EH (cell line): Measurements from ENCODE around the gene RAB26.
"Not testable (repeated sequence)": the region's sequence is repeated elsewhere in the genome, so short reads cannot be mapped to it uniquely, and the experiment has no call there.

Source experiments
- DNase-seq: peaks from one replicate; pipeline ENCODE4 v3.0.0-alpha.2; 2015; ENCODE audit warnings: low read depth

The RAB26 gene

DNA sequence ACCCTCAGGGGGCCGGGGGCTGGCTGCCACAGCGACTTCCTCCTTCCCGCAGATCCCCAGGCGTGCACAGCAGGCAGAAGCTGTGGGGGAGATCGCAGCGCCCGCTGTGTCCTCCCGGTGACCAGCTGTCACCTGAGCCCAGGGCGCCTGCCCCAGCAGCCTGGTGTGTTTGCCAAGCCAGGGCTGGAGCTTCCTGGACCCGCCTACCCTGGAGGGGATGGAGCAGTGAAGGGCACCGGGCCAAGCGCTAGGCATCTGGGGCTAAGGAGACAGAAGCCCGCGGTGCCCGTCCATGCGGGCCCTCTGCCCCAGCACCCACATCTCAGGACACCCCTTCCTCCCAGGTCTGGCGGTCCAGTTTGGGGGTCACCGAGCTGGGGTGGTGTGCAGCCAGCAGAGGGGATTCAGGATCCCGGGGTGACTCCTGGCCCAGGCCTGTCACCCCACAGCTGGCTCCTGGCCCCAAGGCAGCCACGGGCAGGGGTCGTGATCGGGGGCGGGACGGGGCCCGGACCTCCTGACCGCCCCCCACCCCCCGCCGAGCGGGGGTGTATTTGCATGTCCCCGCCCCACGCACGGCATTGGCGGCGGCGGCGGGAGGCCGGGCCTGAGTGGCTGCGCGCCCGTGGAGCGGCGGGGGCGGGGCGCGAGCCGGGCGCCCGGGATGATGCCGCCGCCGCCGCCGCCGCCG lies at the start of gene RAB26:
Gene RAB26 (plus strand): TSS at position 645 of the 691 bp plus-strand sequence. CDS start 159 bp downstream, outside the sequence.
- DNase-seq = peak; percentile 69

DNA sequence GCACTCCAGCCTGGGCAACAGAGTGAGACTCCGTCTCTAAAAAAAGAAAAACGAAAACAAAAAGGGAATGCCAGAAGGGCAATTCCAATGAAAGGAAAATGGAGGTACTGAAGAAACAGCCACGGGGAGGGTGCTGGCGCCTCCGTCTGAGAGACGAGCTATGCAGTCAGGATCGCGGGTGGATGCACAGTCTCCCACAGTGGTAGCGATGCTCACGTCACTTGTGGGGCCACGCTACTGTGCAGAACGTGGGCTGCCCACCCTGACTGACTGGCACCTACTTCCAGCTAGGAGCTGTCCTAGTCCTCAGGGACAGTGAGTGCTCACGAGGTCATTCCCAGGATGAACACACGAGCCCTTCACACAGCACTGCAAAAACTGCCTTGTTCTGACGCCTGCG lies 46.8 kb upstream of the RAB26 start:
- DNase-seq = not testable (repeated sequence)

DNA sequence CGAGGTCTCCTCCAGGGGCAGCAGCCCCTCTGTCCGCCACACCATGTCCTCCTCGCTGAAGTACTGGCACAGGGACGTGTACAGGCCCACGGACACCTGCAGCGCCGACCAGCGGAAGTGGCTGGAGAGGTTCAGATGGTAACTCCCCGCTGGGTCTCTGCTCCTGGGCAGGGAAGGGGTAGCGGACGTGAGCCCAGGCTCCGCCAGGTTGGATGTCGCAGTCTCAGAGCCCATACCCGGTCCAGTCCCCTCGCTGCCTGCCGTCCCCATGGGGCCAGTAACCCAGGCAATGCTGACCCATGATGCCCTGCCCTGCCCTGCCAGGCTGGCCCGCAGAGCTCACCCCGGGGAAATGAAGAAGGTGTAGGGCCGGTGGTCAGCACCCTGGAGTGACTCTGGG lies 46.0 kb upstream of the RAB26 start:
- DNase-seq = no peak

- not testable (repeated sequence) for DNase-seq
Observed at GRCh38 chr16:2104464-2104863, 44.0 kb upstream of the RAB26 start.

DNA sequence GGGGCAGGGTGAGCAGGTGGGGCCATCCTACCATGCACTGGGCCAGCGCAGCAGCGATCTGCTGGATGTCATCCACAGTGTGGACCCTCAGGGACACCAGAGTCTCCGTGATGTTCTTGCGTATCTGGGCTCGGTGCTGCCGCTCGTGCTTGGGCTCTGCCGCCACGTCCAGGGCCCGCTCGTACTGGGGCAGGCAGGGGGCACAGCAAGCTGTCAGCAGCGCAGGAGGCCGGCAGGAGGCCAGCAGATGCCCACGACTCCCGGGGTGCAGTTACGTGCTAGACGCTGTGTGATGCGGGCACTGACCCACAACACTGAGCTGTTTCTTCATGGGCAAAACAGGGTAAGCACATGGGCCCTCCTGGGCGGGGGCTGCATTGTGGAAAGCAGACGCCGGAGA lies 43.1 kb upstream of the RAB26 start:
- not testable (repeated sequence) for DNase-seq

GRCh38 chr16:2105769-2106168 lies 42.7 kb upstream of the RAB26 start:
- not testable (repeated sequence) for DNase-seq

DNA sequence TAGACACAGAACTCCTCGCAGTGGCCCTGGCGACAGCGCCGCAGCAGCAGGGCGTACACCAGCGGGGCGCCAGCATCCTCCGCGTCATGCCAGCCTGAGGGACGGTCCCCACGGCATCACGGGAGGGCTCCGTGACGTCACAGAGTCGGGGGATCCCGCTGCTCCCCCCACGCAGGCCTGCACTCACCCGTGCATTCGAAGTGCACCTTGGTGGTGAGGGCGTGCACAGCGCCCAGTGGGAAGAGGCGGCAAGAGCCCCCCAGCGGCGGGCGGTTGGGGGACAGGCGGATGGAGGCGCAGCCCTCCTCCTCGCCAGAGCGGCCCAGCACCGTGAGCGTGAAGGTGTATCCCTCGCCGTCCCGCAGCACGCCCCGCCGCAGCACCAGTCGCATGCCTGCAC lies 42.2 kb upstream of the RAB26 start:
- not testable (repeated sequence) for DNase-seq

DNA sequence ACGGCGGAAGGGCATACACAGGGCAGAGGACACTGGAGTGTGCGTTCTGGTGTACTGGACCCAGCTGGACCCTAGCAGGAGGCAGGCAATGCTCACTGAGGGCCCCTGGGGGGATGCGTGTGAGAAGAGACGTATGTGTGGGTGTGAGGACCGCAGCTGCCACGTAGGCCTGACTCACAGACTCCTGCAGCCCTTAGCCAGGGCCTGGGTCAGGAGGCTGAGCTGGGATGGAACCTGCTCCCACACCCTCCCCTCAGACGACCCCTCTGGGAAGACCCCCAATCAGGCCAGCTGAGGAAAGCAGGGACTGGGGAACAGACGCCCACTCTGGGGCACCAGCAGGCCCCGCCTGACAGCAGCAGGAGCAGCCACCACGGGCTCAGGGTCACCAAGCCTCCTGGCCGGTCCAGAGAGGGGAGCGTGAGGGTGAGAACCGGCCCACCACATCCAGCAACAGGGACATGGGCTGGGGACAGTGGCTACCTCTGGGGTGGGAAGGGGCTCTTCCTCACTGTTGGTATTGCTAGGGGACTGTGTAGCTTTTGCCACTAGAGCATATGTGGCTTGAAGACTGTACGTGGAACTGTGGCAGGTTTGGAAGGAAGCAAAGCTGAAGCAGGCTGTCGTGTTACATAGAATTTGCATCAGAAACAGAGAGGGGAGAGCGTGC lies 41.2 kb upstream of the RAB26 start:
- peak; percentile 71 for DNase-seq

DNA sequence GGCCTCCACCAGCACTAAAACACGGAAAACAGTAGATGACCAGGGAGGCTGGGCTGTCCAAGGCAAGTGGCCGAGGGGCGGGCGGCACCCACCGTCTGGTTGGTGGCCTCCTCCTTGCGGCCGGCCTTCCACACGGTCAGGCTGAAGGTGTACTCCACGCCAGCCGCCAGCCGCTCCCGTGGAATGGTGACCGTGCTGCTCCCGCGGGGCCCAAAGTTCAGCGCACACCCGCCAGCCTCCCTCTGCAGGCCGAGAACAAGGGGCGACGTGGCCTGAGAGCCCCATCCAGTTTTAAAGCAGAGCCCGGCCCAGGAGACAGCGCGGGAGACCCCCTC lies 40.7 kb upstream of the RAB26 start:
- DNase-seq = not testable (repeated sequence)

DNA sequence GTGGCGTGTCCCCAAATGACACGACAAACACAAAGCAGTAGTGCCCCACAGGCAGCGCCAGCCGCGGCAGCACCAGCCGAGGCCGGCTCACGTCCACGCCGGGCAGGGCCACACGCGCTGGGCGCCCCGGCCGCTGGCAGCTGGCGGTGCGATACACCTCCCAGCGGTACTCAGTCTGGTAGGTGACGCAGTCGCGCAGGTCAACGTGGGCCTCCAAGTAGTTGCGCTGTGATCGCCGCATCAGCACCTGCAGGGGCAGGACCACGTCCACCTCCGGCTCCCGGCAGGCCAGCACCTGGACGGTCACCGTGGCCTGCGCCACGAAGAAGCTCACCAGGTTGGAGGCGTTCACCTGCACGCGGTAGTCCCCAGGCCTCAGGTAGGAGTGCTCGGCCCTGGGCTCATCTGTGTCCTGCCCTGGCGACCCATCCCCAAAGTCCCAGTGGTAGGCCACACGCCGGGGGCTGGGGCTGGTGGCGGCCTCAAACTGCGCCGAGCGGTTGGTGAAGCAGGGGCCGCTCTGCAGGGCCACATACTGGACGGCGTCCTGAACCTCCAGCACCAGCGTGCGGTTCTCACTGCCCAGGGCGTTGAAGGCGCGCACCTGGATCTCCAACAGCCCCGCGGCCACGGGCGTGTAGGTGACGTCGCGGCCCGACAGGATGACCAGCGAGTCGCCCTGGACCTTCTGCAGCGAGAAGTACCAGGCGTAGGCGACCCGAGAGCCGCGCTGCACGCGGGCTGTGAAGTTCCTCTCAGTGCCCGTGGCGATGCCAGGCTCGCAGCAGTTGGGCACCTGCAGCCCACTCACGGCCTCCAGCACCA lies 39.8 kb upstream of the RAB26 start:
- not testable (repeated sequence) for DNase-seq

GRCh38 chr16:2109271-2109580 lies 39.2 kb upstream of the RAB26 start:
- not testable (repeated sequence) for DNase-seq

- DNase-seq = not testable (repeated sequence)
Observed at GRCh38 chr16:2109872-2110271, 38.6 kb upstream of the RAB26 start.

DNA sequence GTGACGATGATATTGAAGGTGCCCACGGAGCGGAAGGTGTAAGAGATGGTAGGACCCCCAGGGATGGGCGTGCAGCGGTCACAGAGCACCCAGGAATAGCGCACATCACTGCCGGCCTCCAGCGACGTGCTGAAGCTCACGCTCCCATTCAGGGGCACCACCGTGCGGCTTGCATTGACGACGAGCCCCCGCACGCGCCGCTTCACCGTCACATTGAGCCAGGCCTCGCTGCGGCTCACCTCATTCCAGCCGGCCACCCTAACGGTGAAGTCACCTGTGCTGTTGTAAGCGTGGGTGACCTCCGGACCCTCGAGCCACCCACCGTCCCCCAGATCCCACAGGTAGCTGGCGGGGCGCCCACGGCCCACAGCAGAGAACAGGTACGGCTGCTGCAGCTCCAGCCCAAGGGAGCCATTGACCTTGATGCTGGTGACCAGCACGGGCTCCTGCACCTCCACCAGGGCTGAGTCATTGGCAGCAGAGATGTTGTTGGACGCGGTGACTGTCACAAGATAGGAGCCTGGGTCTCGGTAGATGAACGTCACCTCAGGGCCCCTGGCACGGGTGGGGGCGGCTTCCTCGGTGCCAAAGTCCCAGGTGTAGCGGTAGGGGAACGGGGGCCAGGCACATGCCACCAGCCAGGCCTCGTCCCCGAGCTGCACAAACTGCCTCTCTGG lies 38.0 kb upstream of the RAB26 start:
- DNase-seq = not testable (repeated sequence)

GRCh38 chr16:2111009-2111353 lies 37.4 kb upstream of the RAB26 start:
- DNase-seq = not testable (repeated sequence)

GRCh38 chr16:2111412-2112335 lies 36.8 kb upstream of the RAB26 start:
- DNase-seq = not testable (repeated sequence)

DNA sequence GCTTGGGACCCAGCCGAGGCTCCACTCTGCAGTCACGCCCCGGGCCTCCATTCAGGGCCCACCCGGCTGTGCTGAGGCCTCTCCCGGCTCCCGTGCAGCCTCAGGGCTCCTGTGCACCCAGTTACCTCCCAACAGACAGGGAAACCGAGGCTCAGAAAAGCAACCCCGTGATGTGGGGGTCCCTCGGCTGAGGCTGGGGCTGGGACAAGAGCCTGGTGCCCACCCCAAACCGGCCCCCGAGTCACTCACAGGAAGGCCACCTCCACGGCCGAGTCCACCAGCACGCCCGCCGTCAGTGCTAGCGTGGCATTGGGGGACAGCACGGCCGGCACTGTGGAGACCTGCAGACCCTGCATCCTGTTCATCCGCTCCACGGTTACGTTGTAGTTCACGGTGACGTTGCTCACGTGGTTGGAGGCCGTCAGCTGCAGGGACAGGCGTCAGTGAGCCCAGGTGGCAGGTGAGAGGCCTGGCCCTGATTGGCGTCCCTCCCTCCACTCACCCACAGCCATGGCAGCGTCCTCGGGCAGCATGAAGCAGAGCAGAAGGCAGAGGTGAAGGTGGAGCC lies 35.8 kb upstream of the RAB26 start:
- not testable (repeated sequence) for DNase-seq

DNA sequence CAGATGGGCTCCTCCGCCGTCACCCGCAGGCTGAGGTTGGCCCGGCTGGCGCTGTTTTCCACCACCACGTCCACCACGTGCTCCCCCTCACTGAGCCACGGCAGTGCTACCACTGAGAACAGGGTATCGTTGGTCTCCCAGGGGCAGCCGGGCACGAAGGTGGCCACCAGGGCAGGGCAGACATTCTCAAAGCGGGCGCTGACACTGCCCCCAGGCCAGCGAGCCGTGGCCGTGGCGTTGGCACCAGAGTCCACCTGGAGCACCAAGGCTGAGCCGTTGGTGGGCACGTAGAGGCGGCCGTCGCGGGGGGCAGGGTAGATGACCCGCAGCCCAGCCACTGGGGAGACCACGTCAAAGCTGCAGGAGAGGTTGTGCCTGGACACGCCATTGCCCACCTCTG lies 34.2 kb upstream of the RAB26 start:
- not testable (repeated sequence) for DNase-seq

GRCh38 chr16:2114885-2115590 lies 33.4 kb upstream of the RAB26 start:
- DNase-seq = not testable (repeated sequence)

- no peak for DNase-seq
Observed at GRCh38 chr16:2115591-2115973, 32.8 kb upstream of the RAB26 start.

DNA sequence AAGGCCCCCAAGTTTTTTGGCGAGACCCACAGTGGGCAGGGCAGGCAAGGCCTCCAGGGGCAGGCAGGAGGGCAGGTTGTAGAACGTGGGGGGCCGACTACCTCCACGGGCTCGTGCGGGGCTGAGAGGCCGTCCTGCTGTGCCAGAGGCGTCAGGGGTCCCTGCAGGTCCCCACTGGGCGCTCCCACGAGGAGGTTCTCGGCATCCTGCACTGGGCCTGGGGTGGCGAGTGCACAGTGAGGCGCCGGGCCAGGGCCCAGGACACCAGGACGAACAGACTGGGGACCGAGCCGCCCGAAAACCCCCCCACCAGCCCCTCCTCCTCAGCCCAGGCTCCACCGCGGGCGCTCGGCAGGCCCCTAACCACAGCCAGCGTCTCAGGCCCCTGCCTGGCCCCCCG lies 32.0 kb upstream of the RAB26 start:
- not testable (repeated sequence) for DNase-seq
